DMS114 treated with DMSO at 0.1 percent for 48 hours (cell line): Measurements from ENCODE around the gene CYP39A1.

Experiments used
- DNase-seq: peaks from one replicate; lab custom pipeline; 2025; ENCODE audit not compliant: unreplicated experiment; lab: John Stamatoyannopoulos, UW

CYP39A1 gene

DNA sequence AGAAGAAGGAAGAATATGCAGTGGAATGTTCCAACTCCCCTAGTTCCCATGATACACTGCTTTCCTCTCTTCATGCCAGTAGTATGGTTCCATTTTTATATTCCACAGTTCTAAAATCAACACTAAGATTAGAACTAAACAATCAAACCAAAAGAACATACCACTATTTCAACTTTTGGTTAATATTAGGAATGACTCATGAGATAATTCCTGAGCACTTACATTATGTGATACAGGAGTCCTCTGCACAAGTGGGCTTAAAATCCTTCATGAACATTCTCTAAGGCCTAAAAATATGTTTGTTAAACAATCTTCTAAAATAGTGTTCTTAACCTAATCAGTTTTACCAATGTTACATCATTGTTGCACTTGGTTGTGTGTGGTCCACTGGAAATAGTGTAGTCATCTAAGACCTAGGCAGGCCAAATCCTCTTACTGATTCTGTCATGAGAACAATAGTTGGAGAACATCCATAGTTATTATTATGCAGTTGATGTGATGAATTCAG, 131.1 kb downstream of the CYP39A1 start:
- no peak for DNase-seq

- DNase-seq: no peak
Measured at GRCh38 chr6:46517202-46517601, 135.4 kb downstream of the CYP39A1 start.

GRCh38 chr6:46513533-46513932, 139.1 kb downstream of the CYP39A1 start:
- DNase-seq: no peak

GRCh38 chr6:46511320-46511719, 141.3 kb downstream of the CYP39A1 start:
- DNase-seq: no peak

GRCh38 chr6:46510651-46511050, 142.0 kb downstream of the CYP39A1 start:
- no peak for DNase-seq

DNA sequence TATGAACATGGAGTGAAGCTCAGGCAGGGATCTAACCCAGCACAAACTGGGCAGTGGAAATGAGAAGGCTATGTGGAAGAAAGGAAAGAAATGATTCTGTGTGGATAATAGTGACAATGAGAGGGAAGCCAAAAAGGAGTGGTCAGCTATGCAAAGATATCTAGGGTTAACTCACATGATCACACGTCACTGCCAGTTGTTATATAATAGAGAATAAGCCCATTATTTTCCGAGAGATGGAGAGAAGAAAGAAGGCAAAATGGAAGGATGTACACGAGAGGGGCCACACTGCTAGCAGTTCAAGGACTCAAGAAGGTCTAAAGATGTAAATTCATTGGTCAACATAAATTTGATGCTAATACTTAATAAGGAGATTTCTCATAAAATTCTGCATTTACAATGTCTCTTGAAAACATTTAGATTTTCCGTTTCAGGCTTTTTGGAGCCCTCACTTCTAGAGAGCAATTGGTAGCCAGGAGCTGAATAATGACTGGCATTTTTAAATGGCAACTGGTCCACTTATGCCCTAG, 142.6 kb downstream of the CYP39A1 start:
- DNase-seq: no peak

GRCh38 chr6:46509063-46509462, 143.6 kb downstream of the CYP39A1 start:
- DNase-seq: no peak

GRCh38 chr6:46507426-46507825, 145.2 kb downstream of the CYP39A1 start:
- DNase-seq: no peak

DNA sequence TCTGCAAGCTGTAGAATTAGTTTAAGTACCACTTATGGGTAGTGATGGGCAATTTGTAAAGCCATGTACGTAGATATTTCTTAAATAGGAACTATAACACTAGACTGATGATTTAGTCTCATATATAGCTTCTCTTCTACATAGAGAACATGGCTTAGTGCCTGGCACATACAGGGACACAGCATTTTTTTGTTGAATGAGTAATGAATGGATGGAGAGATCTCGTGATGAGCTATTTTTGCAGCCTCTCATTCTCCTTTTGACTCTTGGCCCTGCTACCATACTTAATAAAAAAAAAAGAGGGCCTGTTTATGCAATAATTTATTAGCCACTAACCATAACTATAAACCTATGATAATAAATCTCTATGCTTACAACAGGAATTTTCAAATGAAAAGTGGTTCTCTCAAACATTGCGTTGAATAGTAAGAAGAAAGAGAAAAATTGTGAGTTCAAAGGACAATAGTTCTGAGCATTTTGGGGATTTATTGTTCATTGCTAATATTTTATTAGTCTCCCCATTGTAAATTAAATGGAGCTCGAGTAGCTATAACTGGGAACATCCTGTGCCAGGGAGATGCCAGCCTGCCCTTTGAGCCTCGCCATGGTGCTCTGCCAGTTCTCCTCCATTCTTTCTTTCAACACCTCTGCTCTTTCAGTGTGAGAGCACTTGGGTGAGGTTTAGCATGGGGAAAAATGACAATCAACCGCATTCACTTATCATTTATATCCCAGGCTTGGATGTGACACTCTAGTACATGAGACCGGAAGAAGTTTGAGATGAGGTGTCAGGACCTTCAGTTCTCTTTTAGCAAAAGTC, 146.7 kb downstream of the CYP39A1 start:
- DNase-seq: no peak

DNA sequence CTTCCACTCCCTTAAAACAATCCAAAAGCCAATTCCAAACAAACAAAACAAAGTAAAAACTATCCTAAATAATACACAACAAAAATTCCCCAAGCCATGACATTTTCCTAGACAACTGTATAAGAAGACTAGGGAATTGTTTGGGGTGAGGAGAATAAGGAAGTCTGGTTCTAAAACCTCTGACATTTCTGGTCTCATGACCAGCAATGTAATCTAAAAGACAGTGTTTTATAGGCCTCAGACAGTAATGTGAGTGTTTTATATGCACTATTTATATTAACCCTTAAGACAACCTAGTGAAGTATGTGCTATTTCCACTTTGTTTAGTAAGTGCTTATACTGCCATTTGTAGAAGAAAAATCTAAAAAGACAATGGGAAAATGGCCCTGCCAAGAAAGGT, 148.4 kb downstream of the CYP39A1 start:
- DNase-seq: no peak

DNA sequence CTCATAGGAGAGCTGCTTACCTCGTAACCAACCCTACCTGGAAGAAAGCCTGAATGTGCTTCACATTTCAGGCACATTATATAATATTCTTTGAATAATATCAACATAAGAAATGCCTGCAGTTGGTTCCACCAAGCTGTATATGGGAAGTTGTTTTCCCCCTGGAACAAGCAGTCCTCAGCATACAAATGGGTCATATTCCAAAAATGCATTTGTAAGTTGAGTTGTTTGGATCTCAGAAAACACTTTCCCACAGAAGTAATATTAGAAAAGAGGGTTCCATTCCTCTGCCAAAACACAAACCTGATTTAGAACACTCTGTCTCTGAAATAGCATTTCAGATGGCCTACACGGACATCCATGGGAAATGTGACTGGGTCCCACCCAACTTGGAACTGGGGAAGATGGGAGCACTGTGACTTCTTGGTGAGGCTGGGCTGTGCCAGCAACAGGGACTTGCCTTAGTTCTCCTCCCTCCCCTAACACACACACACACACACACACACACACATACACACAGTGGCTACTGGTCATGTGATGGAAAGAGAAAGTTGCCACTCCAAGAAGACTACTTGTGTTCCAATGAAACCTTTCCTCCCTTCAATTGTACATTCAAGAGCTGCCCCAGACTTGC, 150.0 kb downstream of the CYP39A1 start:
- no peak for DNase-seq

DNA sequence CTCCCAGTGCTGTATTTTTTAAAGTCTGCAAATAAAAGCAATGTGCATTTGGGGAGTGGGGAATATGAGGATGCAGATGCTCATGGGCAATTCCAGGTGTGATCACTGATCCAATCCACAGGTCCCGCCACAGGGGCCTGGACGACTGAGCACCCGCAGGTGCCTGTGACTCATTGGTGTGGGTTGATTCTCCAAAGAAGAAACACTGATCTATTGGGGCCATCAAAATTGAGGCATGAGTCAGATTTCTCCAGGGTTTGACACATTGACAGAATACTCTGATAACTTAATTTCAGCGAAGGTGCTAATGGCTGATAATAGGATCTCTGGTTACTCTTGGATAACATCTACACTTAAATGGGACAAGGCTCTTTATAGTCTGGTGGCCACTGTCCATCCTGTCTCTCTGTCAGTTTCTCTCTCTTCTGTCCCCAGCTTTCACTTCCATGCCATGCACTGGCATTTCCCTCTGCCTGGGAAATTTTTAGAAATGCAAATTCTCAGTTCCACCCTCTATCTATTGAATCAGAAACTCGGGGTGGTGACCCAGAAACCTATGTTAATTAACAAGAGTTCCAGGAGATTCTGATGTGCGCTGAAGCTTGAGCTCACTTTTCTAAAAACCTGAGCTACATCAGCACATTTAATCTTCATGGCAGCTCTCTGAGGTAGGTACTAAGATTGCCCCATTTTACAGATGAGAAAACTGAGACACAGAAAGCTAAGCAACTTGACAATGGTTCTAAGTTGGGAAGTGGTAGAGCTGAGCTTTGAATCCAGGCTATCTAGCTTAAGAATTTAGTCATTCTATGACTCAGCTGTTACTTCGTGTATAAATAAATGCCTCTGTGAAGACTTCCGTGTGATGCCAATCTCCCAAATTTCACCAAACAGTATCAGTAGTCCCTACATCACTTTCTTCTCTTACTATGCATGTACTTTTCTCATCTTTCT, 151.2 kb downstream of the CYP39A1 start:
- no peak for DNase-seq

GRCh38 chr6:46500382-46500781, 152.2 kb downstream of the CYP39A1 start:
- DNase-seq: no peak
